Measurements from ENCODE around the gene TRRAP.

The TRRAP gene

DNA sequence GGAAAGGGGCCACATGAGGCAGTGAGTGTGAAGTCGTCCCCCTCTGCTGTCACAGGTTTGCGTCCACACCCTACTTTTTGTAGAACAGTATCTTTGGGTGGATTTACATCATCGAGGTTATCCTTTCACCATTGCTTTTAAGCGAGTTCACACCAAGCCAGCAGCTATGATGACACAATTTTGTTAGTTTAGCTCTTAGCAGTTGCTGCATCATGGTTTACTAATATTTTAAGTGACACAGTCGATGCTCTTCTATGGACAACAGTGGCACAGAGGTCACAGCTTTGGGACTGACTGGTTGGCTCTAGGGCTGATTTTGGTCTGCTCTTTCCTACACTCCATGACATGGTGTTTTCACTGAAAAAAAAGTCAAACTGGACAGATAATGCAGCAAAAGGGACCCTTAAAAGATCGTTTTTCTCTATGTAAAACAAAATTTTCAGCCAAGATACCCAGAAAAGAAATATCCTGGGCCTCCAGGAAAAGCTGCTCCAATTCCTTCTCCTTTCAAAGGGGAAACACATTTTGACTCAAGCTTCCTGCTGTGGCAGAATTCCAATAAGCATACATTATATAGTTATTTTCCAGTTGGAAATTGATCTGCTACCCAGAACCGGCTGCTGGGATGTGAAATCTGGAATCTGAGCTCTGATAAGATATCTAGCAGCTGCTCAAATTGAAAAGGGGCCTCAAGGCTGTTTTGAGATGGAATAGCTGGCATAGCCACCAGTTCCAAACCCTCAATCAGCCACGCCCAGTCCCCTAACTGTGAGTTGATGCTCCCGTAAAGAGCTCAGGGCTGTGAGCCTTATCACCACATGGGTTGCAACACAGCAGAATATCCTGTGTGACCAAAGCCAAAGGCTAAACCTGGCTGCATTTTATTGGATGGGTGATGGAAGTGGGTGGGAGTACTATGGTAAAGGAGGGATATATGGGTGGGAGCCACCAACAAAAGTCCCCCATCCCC is 151.4 kb downstream of the TRRAP start:
- TF ChIP-seq CTCF (IDR thresholded peaks at IDR 0.05; ENCODE audit: low read depth, low read length, missing control alignments): no peak
- in situ Hi-C loops (cut with HindIII; ENCODE audit: low sequenced_read_pairs): loop anchor here (5.0 kb wide), 1 partner anchor 93 kb away; no protein-coding TSS in a partner anchor
- no peak for DNase-seq (ENCODE audit: low read depth)
- H3K4me3 ChIP-seq (ENCODE audit: low read depth, low read length): no peak overlapping the region

GRCh38 chr7:99030457-99030856 is 152.1 kb downstream of the TRRAP start:
- in situ Hi-C loops (cut with HindIII; ENCODE audit: low sequenced_read_pairs): no loop called here

GRCh38 chr7:99030951-99031350 is 152.6 kb downstream of the TRRAP start:
- TF ChIP-seq CTCF (IDR thresholded peaks at IDR 0.05; ENCODE audit: low read depth, low read length, missing control alignments): no peak
- no peak for DNase-seq (ENCODE audit: low read depth)
- in situ Hi-C loops (cut with HindIII; ENCODE audit: low sequenced_read_pairs): no loop called here
- H3K4me3 ChIP-seq (ENCODE audit: low read depth, low read length): no peak overlapping the region

More at GRCh38 chr7:99030457-99030856, 152.1 kb downstream of the TRRAP start:
- H3K4me3 ChIP-seq (ENCODE audit: low read depth, low read length): no peak overlapping the region
- TF ChIP-seq CTCF (IDR thresholded peaks at IDR 0.05; ENCODE audit: low read depth, low read length, missing control alignments): no peak
- no peak for DNase-seq (ENCODE audit: low read depth)

- no peak overlapping the region for H3K4me3 ChIP-seq (ENCODE audit: low read depth, low read length)
- TF ChIP-seq CTCF (IDR thresholded peaks at IDR 0.05; ENCODE audit: low read depth, low read length, missing control alignments): no peak
- no peak for DNase-seq (ENCODE audit: low read depth)
- in situ Hi-C loops (cut with HindIII; ENCODE audit: low sequenced_read_pairs): no loop called here
Measured at GRCh38 chr7:99031496-99031895, 153.2 kb downstream of the TRRAP start.

GRCh38 chr7:99032928-99033327 is 154.6 kb downstream of the TRRAP start:
- in situ Hi-C loops (cut with HindIII; ENCODE audit: low sequenced_read_pairs): no loop called here
- TF ChIP-seq CTCF (IDR thresholded peaks at IDR 0.05; ENCODE audit: low read depth, low read length, missing control alignments): no peak
- H3K4me3 ChIP-seq (ENCODE audit: low read depth, low read length): no peak overlapping the region
- no peak for DNase-seq (ENCODE audit: low read depth)

- in situ Hi-C loops (cut with HindIII; ENCODE audit: low sequenced_read_pairs): no loop called here
- no peak overlapping the region for H3K4me3 ChIP-seq (ENCODE audit: low read depth, low read length)
- DNase-seq (ENCODE audit: low read depth): no peak
- no peak for TF ChIP-seq CTCF (IDR thresholded peaks at IDR 0.05; ENCODE audit: low read depth, low read length, missing control alignments)
Measured at GRCh38 chr7:99033765-99034164, 155.4 kb downstream of the TRRAP start.

All from astrocyte of the cerebellum (primary cell).